Liver (tissue), 9 donors: ENCODE measurements around the gene TRABD. TPM values are rescaled to one million over a fixed set of nuclear protein-coding genes. Genes with fewer than 3 reads are reported as not detected.

ENCODE experiments used
- DNase-seq: peaks from one replicate; pipeline ENCODE4 v3.0.0-alpha.2; 2017; ENCODE audit warnings: low spot score
- H3K27ac ChIP-seq, 2 donors: one replicate each; pipeline ENCODE4 v1.7.0; 2013; ENCODE audit warnings: inconsistent platforms in 2 of 2, low read length in 2 of 2, control low read depth in 1 of 2, low read depth in 1 of 2, mild to moderate bottlenecking in 1 of 2
- H3K27me3 ChIP-seq, 4 donors: one replicate each; pipeline versions ENCODE4 v1.6.1 to v1.7.0; 2013; ENCODE audit warnings: low read length in 3 of 4, inconsistent platforms in 1 of 4, mild to moderate bottlenecking in 1 of 4, moderate library complexity in 1 of 4; ENCODE audit not compliant: control insufficient read depth in 4 of 4, insufficient read depth in 4 of 4
- H3K36me3 ChIP-seq, 4 donors: one replicate each; pipeline versions ENCODE4 v1.6.1 to v1.7.0; 2013; ENCODE audit warnings: low read length in 3 of 4, mild to moderate bottlenecking in 3 of 4, low read depth in 1 of 4, moderate library complexity in 1 of 4; ENCODE audit not compliant: control insufficient read depth in 4 of 4, insufficient read depth in 3 of 4
- H3K4me1 ChIP-seq, 4 donors: one replicate each; pipeline versions ENCODE4 v1.6.1 to v1.7.0; 2013; ENCODE audit warnings: low read length in 3 of 4, mild to moderate bottlenecking in 3 of 4, moderate library complexity in 1 of 4; ENCODE audit not compliant: control insufficient read depth in 4 of 4, insufficient read depth in 4 of 4
- H3K4me3 ChIP-seq, 3 donors: one replicate each; pipeline versions ENCODE4 v1.6.1 to v1.7.0; 2013; ENCODE audit warnings: low read length in 3 of 3, control low read depth in 1 of 3, low read depth in 1 of 3, mild to moderate bottlenecking in 1 of 3
- H3K9ac ChIP-seq, 2 donors: one replicate each; pipeline ENCODE4 v1.7.0; 2013; ENCODE audit warnings: low read length in 2 of 2, mild to moderate bottlenecking in 2 of 2, moderate library complexity in 2 of 2, control low read depth in 1 of 2, low read depth in 1 of 2
- H3K9me3 ChIP-seq, 4 donors: one replicate each; pipeline versions ENCODE4 v1.6.1 to v1.7.0; 2013; ENCODE audit warnings: low read length in 3 of 4; ENCODE audit not compliant: control insufficient read depth in 4 of 4
- EGR1 ChIP-seq, 2 donors: IDR thresholded peaks; 2 replicates each; pipeline ENCODE4 v1.6.1; 2016 to 2018; ENCODE audit warnings: antibody characterized with exemption in 2 of 2, low read depth in 2 of 2
- FOXA1 ChIP-seq: IDR thresholded peaks from 2 replicates; pipeline ENCODE4 v1.6.1; 2016; ENCODE audit warnings: antibody characterized with exemption
- FOXA2 ChIP-seq: IDR thresholded peaks from 2 replicates; pipeline ENCODE4 v1.6.1; 2016; ENCODE audit warnings: antibody characterized with exemption
- GABPA ChIP-seq, 2 donors: IDR thresholded peaks in 1 of 2; conservative IDR thresholded peaks in 1 of 2; 2 replicates each; pipeline ENCODE4 v1.6.1; 2016; ENCODE audit warnings: antibody characterized with exemption in 2 of 2, mild to moderate bottlenecking in 1 of 2, moderate library complexity in 1 of 2
- HNF4A ChIP-seq, 2 donors: conservative IDR thresholded peaks; 2 replicates each; pipeline ENCODE4 v1.6.1; 2016; ENCODE audit warnings: antibody characterized with exemption in 2 of 2, mild to moderate bottlenecking in 2 of 2
- HNF4G ChIP-seq: IDR thresholded peaks from 2 replicates; pipeline ENCODE4 v1.6.1; 2016; ENCODE audit warnings: antibody characterized with exemption
- JUND ChIP-seq, 2 donors: IDR thresholded peaks; 2 replicates each; pipeline ENCODE4 v1.6.1; 2016; ENCODE audit warnings: antibody characterized with exemption in 2 of 2
- RAD21 ChIP-seq, 2 donors: IDR thresholded peaks; 2 replicates each; pipeline ENCODE4 v1.6.1; 2016; ENCODE audit warnings: antibody characterized with exemption in 2 of 2, mild to moderate bottlenecking in 2 of 2
- RXRA ChIP-seq, 2 donors: IDR thresholded peaks; 2 replicates each; pipeline ENCODE4 v1.6.1; 2017 to 2018; ENCODE audit warnings: antibody characterized with exemption in 2 of 2, mild to moderate bottlenecking in 1 of 2
- SP1 ChIP-seq: IDR thresholded peaks from 2 replicates; pipeline ENCODE4 v1.6.1; 2018; ENCODE audit warnings: antibody characterized with exemption, mild to moderate bottlenecking
- TAF1 ChIP-seq: conservative IDR thresholded peaks from 2 replicates; pipeline ENCODE4 v1.6.1; 2016; ENCODE audit warnings: antibody characterized with exemption, mild to moderate bottlenecking
- YY1 ChIP-seq: IDR thresholded peaks from 2 replicates; pipeline ENCODE4 v1.6.1; 2016; ENCODE audit warnings: antibody characterized with exemption, mild to moderate bottlenecking
- WGBS: extraction: QIAGEN DNeasy Blood & Tissue Kit; methylation state at CpG from one replicate; pipeline ENCODE4 v1.1.7; 2013; 5-methylcytosine and 5-hydroxymethylcytosine counted together
- polyA plus RNA-seq, 2 donors: library from polyadenylated mRNA; stranded (reverse) in 1 of 2; unstranded in 1 of 2; fragments of 200-250 nt in 1 of 2; fragments of >200 nt in 1 of 2; fragmentation: Nextera tagmentation in 1 of 2; extraction: Ambion mirVana in 1 of 2; gene quantifications; one replicate each; pipeline versions ENCODE4 v1.2.1 to v1.2.3, GENCODE V29; 2013 to 2015
- total RNA-seq, 2 donors: library from RNA; depleted of rRNA; stranded (reverse); fragments of >200 nt; gene quantifications; one replicate each; pipeline ENCODE4 v1.2.3, GENCODE V29; 2014
- TF ChIP-seq, protein P1 (sequence below): IDR thresholded peaks from 2 replicates; pipeline ENCODE4 v1.6.1; 2016; ENCODE audit warnings: antibody characterized with exemption
- TF ChIP-seq, protein P2 (sequence below): IDR thresholded peaks from 2 replicates; pipeline ENCODE4 v1.6.1; 2016; ENCODE audit warnings: antibody characterized with exemption
- TF ChIP-seq, protein P3 (sequence below): IDR thresholded peaks from 2 replicates; pipeline ENCODE4 v1.6.1; 2016; ENCODE audit warnings: antibody characterized with exemption
- TF ChIP-seq, protein P4 (sequence below): fragments of 150-350 bp; IDR thresholded peaks from 2 replicates; pipeline ENCODE4 v1.5.1; 2017; ENCODE audit warnings: improper control_type of control experiment, low read depth, low read length; ENCODE audit not compliant: missing input control
- TF ChIP-seq, protein P5 (sequence below): IDR thresholded peaks from 2 replicates; pipeline ENCODE4 v1.6.1; 2016; ENCODE audit warnings: antibody characterized with exemption, mild to moderate bottlenecking
- donor health status: healthy.
- donor health status: healthy.
- donor health status: healthy.
- donor health status: healthy.
- donor health status: healthy.

The TRABD gene
- total and polyA plus RNA-seq, 4 donors = 10.5 to 29.7 (median 16.4) TPM

DNA sequence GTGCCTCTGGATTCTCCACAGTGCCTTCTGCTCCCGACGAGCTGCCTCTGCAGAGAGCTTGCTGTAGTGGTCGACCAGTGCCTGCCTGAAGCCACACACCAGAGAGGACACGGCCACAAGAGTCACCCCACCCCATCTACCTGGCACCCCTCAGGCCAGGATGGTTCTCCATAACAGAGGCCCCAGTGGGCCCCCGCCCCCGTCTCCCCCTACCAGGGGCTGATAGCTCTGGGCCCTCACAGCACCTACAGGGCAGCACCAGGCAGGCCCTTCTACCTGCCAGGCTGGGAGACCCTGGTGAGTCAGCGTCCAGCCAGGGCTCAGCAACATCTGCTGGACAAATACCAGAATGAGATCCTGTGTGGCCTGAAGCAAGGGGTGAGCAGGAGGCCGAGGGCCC lies 36.8 kb downstream of the TRABD start:
- no peak for DNase-seq
- no peak overlapping the region for H3K27ac ChIP-seq
- WGBS = 91% methylated on average over 8 of the region's 8 CpGs
- H3K36me3 ChIP-seq = peaks cover 23 to 71% (median 33%) of the 10 kb centered on the region in 4 donors
- H3K4me3 ChIP-seq = no peak overlapping the region
- TF ChIP-seq, protein P1, sequence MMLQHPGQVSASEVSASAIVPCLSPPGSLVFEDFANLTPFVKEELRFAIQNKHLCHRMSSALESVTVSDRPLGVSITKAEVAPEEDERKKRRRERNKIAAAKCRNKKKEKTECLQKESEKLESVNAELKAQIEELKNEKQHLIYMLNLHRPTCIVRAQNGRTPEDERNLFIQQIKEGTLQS = no peak
- TF ChIP-seq, protein P2, sequence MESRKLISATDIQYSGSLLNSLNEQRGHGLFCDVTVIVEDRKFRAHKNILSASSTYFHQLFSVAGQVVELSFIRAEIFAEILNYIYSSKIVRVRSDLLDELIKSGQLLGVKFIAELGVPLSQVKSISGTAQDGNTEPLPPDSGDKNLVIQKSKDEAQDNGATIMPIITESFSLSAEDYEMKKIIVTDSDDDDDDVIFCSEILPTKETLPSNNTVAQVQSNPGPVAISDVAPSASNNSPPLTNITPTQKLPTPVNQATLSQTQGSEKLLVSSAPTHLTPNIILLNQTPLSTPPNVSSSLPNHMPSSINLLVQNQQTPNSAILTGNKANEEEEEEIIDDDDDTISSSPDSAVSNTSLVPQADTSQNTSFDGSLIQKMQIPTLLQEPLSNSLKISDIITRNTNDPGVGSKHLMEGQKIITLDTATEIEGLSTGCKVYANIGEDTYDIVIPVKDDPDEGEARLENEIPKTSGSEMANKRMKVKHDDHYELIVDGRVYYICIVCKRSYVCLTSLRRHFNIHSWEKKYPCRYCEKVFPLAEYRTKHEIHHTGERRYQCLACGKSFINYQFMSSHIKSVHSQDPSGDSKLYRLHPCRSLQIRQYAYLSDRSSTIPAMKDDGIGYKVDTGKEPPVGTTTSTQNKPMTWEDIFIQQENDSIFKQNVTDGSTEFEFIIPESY = no peak
- TF ChIP-seq FOXA1 (no peak), RXRA (IDR thresholded peaks at IDR 0.05) (no peak), GABPA (IDR thresholded peaks at IDR 0.05 in 1 of 2, conservative IDR thresholded peaks at IDR 0.05 in 1 of 2) (no peak), TAF1 (no peak), HNF4A (conservative IDR thresholded peaks at IDR 0.05) (no peak), RAD21 (IDR thresholded peaks at IDR 0.05) (no peak), JUND (IDR thresholded peaks at IDR 0.05) (no peak), EGR1 (IDR thresholded peaks at IDR 0.05; ENCODE audit: low read depth in 2 of 2) (no peak), FOXA2 (no peak)
- TF ChIP-seq, protein P3, sequence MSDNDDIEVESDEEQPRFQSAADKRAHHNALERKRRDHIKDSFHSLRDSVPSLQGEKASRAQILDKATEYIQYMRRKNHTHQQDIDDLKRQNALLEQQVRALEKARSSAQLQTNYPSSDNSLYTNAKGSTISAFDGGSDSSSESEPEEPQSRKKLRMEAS = no peak
- no peaks in the 10 kb centered on the region for H3K27me3 ChIP-seq
- no peaks in the 10 kb centered on the region for H3K9me3 ChIP-seq
- H3K4me1 ChIP-seq = peaks cover 4 to 11% (median 7%) of the 10 kb centered on the region in 4 donors
- H3K9ac ChIP-seq = no peak overlapping the region

DNA sequence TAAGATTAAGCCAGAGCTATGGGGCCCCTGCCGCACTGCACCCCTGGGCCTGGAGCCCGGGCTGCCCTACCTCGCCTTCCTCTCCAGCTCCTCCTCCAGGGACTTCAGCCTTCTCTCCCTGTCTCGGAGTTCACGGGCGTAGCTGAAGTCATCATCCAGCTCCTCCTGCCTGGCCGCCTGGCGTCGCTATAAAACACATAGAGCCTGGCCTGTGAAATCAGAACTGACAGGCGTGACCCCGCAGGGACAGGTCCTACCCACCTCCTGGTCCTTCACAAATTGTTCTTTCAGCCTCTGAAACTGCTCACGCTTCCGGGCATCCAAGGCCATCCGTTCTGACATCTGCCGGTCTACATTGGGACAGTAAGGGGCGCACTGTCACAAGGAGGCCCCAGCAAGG lies 38.4 kb downstream of the TRABD start:
- 96% methylated on average over 16 of the region's 16 CpGs for WGBS
- H3K9me3 ChIP-seq = no peaks in the 10 kb centered on the region
- H3K27ac ChIP-seq = no peak overlapping the region
- H3K4me1 ChIP-seq = peaks cover 2 to 6% (median 4%) of the 10 kb centered on the region in 4 donors
- no peak for DNase-seq
- no peaks in the 10 kb centered on the region for H3K27me3 ChIP-seq
- peaks cover 15 to 70% (median 33%) of the 10 kb centered on the region in 4 donors for H3K36me3 ChIP-seq
- TF ChIP-seq JUND (IDR thresholded peaks at IDR 0.05) (no peak), HNF4G (no peak), YY1 (no peak), FOXA2 (no peak), GABPA (IDR thresholded peaks at IDR 0.05 in 1 of 2, conservative IDR thresholded peaks at IDR 0.05 in 1 of 2) (no peak), RAD21 (IDR thresholded peaks at IDR 0.05) (no peak), RXRA (IDR thresholded peaks at IDR 0.05) (no peak), EGR1 (IDR thresholded peaks at IDR 0.05; ENCODE audit: low read depth in 2 of 2) (no peak), FOXA1 (no peak), SP1 (no peak)
- TF ChIP-seq, protein P4, sequence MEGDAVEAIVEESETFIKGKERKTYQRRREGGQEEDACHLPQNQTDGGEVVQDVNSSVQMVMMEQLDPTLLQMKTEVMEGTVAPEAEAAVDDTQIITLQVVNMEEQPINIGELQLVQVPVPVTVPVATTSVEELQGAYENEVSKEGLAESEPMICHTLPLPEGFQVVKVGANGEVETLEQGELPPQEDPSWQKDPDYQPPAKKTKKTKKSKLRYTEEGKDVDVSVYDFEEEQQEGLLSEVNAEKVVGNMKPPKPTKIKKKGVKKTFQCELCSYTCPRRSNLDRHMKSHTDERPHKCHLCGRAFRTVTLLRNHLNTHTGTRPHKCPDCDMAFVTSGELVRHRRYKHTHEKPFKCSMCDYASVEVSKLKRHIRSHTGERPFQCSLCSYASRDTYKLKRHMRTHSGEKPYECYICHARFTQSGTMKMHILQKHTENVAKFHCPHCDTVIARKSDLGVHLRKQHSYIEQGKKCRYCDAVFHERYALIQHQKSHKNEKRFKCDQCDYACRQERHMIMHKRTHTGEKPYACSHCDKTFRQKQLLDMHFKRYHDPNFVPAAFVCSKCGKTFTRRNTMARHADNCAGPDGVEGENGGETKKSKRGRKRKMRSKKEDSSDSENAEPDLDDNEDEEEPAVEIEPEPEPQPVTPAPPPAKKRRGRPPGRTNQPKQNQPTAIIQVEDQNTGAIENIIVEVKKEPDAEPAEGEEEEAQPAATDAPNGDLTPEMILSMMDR = no peak
- TF ChIP-seq, protein P5, sequence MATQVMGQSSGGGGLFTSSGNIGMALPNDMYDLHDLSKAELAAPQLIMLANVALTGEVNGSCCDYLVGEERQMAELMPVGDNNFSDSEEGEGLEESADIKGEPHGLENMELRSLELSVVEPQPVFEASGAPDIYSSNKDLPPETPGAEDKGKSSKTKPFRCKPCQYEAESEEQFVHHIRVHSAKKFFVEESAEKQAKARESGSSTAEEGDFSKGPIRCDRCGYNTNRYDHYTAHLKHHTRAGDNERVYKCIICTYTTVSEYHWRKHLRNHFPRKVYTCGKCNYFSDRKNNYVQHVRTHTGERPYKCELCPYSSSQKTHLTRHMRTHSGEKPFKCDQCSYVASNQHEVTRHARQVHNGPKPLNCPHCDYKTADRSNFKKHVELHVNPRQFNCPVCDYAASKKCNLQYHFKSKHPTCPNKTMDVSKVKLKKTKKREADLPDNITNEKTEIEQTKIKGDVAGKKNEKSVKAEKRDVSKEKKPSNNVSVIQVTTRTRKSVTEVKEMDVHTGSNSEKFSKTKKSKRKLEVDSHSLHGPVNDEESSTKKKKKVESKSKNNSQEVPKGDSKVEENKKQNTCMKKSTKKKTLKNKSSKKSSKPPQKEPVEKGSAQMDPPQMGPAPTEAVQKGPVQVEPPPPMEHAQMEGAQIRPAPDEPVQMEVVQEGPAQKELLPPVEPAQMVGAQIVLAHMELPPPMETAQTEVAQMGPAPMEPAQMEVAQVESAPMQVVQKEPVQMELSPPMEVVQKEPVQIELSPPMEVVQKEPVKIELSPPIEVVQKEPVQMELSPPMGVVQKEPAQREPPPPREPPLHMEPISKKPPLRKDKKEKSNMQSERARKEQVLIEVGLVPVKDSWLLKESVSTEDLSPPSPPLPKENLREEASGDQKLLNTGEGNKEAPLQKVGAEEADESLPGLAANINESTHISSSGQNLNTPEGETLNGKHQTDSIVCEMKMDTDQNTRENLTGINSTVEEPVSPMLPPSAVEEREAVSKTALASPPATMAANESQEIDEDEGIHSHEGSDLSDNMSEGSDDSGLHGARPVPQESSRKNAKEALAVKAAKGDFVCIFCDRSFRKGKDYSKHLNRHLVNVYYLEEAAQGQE = no peak
- H3K9ac ChIP-seq = no peak overlapping the region
- no peak overlapping the region for H3K4me3 ChIP-seq
